Body of pancreas (tissue), 4 donors: ENCODE results near the gene CCDC188.

ENCODE experiments used
- POLR2A ChIP-seq, 3 donors: fragments of 450-650 bp; IDR thresholded peaks; one replicate each; pipeline ENCODE4 v1.6.1; 2016; ENCODE audit warnings: antibody characterized with exemption in 3 of 3, mild to moderate bottlenecking in 2 of 3
- TF ChIP-seq, protein P1 (sequence below), 7 experiments: fragments of 450-650 bp in 4 of 7; fragments of 200-600 bp in 3 of 7; sonication (generic) in 3 of 7; IDR thresholded peaks; one replicate each; pipeline ENCODE4 v1.5.1; 2016 to 2019; ENCODE audit warnings: antibody characterized with exemption in 7 of 7

DNA sequence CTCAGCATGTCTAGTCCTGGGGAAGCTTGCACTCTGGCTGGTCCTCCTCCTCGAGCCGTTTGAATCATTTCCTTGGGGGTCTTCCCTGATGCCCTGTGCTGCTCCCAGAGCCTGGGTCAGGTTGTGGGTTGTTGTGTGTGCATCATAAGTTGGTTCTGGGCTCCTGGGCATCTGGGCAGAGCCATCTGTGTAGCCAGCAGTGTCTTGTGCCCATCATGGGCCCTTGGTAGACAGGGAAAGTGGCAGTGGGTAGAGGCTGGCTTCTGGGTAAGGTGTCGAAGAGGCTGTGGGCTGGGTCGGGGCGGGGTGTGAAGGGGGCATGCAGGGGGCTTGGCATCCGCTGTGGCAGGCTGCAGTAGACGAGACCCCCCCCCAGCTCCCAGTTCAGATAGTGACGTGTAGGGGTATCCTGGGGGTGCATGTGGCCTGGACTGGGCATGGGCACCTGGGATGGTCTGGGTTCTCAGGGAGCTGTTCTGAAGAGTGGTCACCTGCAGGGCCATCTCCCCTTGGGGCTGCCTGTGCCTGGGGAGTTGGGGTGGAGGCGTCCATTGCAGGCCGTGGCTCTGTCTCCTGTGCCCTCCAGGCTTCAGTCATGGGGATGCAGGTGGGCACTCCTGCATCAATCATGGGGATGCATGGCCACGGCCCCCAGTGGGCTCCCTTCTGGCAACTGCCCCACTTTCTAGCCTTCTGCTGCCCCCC, 26.6 kb downstream of the CCDC188 start:
- TF ChIP-seq, protein P1, sequence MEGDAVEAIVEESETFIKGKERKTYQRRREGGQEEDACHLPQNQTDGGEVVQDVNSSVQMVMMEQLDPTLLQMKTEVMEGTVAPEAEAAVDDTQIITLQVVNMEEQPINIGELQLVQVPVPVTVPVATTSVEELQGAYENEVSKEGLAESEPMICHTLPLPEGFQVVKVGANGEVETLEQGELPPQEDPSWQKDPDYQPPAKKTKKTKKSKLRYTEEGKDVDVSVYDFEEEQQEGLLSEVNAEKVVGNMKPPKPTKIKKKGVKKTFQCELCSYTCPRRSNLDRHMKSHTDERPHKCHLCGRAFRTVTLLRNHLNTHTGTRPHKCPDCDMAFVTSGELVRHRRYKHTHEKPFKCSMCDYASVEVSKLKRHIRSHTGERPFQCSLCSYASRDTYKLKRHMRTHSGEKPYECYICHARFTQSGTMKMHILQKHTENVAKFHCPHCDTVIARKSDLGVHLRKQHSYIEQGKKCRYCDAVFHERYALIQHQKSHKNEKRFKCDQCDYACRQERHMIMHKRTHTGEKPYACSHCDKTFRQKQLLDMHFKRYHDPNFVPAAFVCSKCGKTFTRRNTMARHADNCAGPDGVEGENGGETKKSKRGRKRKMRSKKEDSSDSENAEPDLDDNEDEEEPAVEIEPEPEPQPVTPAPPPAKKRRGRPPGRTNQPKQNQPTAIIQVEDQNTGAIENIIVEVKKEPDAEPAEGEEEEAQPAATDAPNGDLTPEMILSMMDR (IDR thresholded peaks at IDR 0.05) = no peak
- TF ChIP-seq POLR2A (IDR thresholded peaks at IDR 0.05) = no peak
